Nephron progenitor cell (in vitro differentiated cells): ENCODE results near the gene CD3D.

Source experiments
- DNase-seq: peaks from one replicate; pipeline ENCODE4 v3.0.0; 2021
- H3K27ac Mint-ChIP-seq: 2 replicates; pipeline ENCODE4 v1.8.0; 2021; ENCODE audit warnings: mild to moderate bottlenecking, moderate library complexity, mixed read lengths
- H3K27me3 Mint-ChIP-seq: 2 replicates; pipeline ENCODE4 v1.8.0; 2021; ENCODE audit warnings: mild to moderate bottlenecking, low read depth, mixed read lengths; ENCODE audit not compliant: poor library complexity
- H3K36me3 Mint-ChIP-seq: 2 replicates; pipeline ENCODE4 v1.8.0; 2021; ENCODE audit warnings: low read depth, mixed read lengths
- H3K4me1 Mint-ChIP-seq: 2 replicates; pipeline ENCODE4 v1.8.0; 2021; ENCODE audit warnings: mixed read lengths
- H3K4me3 Mint-ChIP-seq: 2 replicates; pipeline ENCODE4 v1.8.0; 2021; ENCODE audit warnings: mild to moderate bottlenecking, moderate library complexity, mixed read lengths
- H3K9me3 Mint-ChIP-seq: 2 replicates; pipeline ENCODE4 v1.8.0; 2021; ENCODE audit warnings: mild to moderate bottlenecking, moderate library complexity, mixed read lengths
- TF ChIP-seq, protein P1 (sequence below): fragments of 200-600 bp; sonication (generic); IDR thresholded peaks from 2 replicates; pipeline ENCODE4 v1.5.0; 2021; ENCODE audit warnings: antibody characterized with exemption

Gene CD3D

GRCh38 chr11:118294053-118294452, 48.5 kb downstream of the CD3D start:
- TF ChIP-seq, protein P1, sequence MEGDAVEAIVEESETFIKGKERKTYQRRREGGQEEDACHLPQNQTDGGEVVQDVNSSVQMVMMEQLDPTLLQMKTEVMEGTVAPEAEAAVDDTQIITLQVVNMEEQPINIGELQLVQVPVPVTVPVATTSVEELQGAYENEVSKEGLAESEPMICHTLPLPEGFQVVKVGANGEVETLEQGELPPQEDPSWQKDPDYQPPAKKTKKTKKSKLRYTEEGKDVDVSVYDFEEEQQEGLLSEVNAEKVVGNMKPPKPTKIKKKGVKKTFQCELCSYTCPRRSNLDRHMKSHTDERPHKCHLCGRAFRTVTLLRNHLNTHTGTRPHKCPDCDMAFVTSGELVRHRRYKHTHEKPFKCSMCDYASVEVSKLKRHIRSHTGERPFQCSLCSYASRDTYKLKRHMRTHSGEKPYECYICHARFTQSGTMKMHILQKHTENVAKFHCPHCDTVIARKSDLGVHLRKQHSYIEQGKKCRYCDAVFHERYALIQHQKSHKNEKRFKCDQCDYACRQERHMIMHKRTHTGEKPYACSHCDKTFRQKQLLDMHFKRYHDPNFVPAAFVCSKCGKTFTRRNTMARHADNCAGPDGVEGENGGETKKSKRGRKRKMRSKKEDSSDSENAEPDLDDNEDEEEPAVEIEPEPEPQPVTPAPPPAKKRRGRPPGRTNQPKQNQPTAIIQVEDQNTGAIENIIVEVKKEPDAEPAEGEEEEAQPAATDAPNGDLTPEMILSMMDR, result no peak
- H3K27me3 Mint-ChIP-seq, result peaks cover 59% of the 10 kb centered on the region
- no peaks in the 10 kb centered on the region for H3K4me1 Mint-ChIP-seq
- DNase-seq, result no peak
- H3K4me3 Mint-ChIP-seq, result no peak overlapping the region
- H3K36me3 Mint-ChIP-seq, result no peaks in the 10 kb centered on the region
- peaks cover 7% of the 10 kb centered on the region for H3K9me3 Mint-ChIP-seq
- H3K27ac Mint-ChIP-seq, result no peak overlapping the region

DNA sequence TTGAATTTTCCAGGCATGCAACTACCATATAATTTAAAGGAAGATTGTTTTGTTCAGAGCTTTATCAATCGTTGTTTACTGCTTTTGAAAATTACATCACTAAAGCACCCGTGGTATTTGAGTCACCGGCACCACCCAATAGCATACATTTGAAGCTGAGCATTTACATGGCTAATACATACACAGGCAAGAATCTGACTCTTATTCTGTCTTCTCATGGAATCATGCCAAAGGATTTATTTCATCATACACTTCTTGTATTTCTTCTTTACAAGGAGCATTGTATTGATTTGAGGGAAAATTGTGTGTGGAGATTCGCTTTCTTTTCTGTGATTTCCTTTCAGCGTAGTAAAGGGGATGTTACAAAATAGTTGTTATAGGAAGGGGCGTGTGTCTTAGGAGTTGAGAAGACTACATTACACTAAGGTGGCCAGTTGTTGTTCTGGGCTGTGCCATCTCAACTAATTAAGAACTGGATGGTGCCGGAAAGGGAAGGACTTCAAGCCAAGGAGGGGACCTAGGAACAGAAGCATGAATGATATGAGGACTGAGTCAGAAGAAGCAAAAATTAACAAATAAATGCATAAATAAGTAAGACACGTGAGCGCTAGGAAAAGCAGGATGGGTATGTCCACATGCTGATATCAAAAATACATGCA, 50.9 kb downstream of the CD3D start:
- no peak for DNase-seq
- TF ChIP-seq, protein P1, result no peak
- Mint-ChIP-seq H3K36me3 (no peaks in the 10 kb centered on the region), H3K27ac (no peak overlapping the region), H3K4me1 (no peaks in the 10 kb centered on the region), H3K27me3 (peaks cover 70% of the 10 kb centered on the region), H3K4me3 (no peak overlapping the region), H3K9me3 (peaks cover 7% of the 10 kb centered on the region)

DNA sequence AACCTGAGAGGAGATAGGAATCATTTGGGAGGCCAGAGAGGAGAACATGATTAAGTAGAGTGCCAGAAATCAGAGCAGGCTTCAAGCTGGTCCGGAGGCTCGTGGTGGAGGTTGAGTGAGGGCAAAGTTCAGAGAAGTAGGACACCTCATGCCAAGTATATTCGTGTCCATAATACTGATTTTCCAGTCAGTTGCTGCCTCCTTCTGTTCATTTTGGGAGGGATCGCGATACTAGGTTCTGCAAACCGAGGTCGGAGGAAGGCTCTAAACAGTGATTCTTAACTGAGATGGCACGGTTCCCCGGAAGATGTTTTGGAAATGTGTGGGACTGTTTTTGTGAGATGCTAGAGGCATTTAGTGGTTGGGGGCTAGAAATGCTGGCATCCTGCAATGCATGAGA, 51.6 kb downstream of the CD3D start:
- TF ChIP-seq, protein P1, result no peak
- Mint-ChIP-seq H3K36me3 (no peaks in the 10 kb centered on the region), H3K27me3 (peaks cover 74% of the 10 kb centered on the region)

DNA sequence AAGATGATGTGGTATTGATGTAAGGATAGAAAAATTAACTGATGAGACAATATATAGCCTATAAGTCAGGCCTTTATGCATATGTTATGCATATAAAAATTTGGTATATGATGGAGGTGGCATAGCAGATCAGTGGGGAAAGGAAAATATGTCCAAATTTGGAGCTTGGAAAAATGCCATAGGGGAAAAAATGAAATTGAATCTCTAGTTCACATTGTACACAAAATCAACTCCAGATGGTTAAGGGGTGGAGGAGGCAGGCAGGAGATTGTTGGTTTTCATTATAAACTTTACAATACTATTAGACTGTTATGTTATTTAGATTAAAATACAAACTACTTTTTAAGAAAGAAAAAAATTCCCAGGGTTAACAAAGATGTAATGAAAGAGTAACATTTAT, 53.1 kb downstream of the CD3D start:
- no peak overlapping the region for H3K4me3 Mint-ChIP-seq
- H3K9me3 Mint-ChIP-seq, result peaks cover 10% of the 10 kb centered on the region
- H3K27me3 Mint-ChIP-seq, result peaks cover 70% of the 10 kb centered on the region
- no peak overlapping the region for H3K27ac Mint-ChIP-seq
- no peaks in the 10 kb centered on the region for H3K4me1 Mint-ChIP-seq
- TF ChIP-seq, protein P1, result no peak
- DNase-seq, result no peak
- no peaks in the 10 kb centered on the region for H3K36me3 Mint-ChIP-seq

More for the DNA sequence above, 51.6 kb downstream of the CD3D start:
- Mint-ChIP-seq H3K4me3 (no peak overlapping the region), H3K4me1 (no peaks in the 10 kb centered on the region), H3K27ac (no peak overlapping the region), H3K9me3 (peaks cover 8% of the 10 kb centered on the region)
- no peak for DNase-seq
